Measurements from ENCODE around the gene MED17. TPM values are rescaled to one million over a fixed set of nuclear protein-coding genes. Genes with fewer than 3 reads are reported as not detected.

MED17 gene
- total RNA-seq: 22.5 and 32.4 TPM in 2 replicates

GRCh38 chr11:93784145-93784934 lies at the start of gene MED17:
Gene MED17 (plus strand): TSS chr11:93784282. CDS start chr11:93784514, 232 bp downstream.

GRCh38 chr11:93741094-93741881 lies 42.8 kb upstream of the MED17 start, which contains the start of the genes C11orf54 and TAF1D:
Gene C11orf54 (plus strand): TSS chr11:93741672. CDS start chr11:93747394, 5,722 bp downstream.
Gene TAF1D (minus strand): TSS chr11:93741495. CDS start chr11:93739304, 2,191 bp downstream.

GRCh38 chr11:93850594-93851018 lies 66.5 kb downstream of the MED17 start, which contains the start of gene VSTM5:
Gene VSTM5 (minus strand): TSS chr11:93850618. CDS start chr11:93850502, 116 bp downstream.

Other genes starting within 250 kb of the MED17 start
- 2.9 and 9.7 TPM in 2 replicates for gene SMCO4, start 240.9 kb upstream of the MED17 start, total RNA-seq
- 8.3 and 15.0 TPM in 2 replicates for gene CEP295, start 122.6 kb upstream of the MED17 start, total RNA-seq
- gene TAF1D, start 42.8 kb upstream of the MED17 start, total RNA-seq: 91.4 and 123 TPM in 2 replicates
- gene C11orf54, start 42.6 kb upstream of the MED17 start, total RNA-seq: 13.0 and 16.1 TPM in 2 replicates
- gene VSTM5, start 66.3 kb downstream of the MED17 start, total RNA-seq: 0.29 TPM in 1 of 2 replicates, not detected in the other
- gene HEPHL1, start 237.1 kb downstream of the MED17 start, total RNA-seq: not detected in 2 replicates